DND-41 (cell line): Measurements from ENCODE around the gene CELSR1.

Source experiments
- ATAC-seq: fragments of 200-7000 bp; cut with Tn5 transposase; 3 replicates; pipeline ENCODE4 v1.9.1; 2021; ENCODE audit warnings: low read depth; ENCODE audit not compliant: insufficient read depth
- DNase-seq: peaks from one replicate; pipeline ENCODE4 v3.0.0-alpha.2; 2020
- H2AFZ ChIP-seq: 2 replicates; pipeline ENCODE4 v1.6.0; 2012; ENCODE audit warnings: low read depth, low read length
- H3K27ac ChIP-seq: 2 replicates; pipeline ENCODE4 v1.5.1; 2012; ENCODE audit warnings: low read length, inconsistent platforms
- H3K27me3 ChIP-seq: fragments of 200-600 bp; sonication (generic); 2 replicates; pipeline ENCODE4 v1.6.0; 2012; ENCODE audit warnings: low read length, mild to moderate bottlenecking, inconsistent platforms; ENCODE audit not compliant: insufficient read depth, poor library complexity
- H3K36me3 ChIP-seq: 2 replicates; pipeline ENCODE4 v1.5.1; 2012; ENCODE audit warnings: low read length, inconsistent platforms; ENCODE audit not compliant: insufficient read depth
- H3K4me1 ChIP-seq: 2 replicates; pipeline ENCODE4 v1.5.1; 2012; ENCODE audit warnings: mild to moderate bottlenecking, low read length; ENCODE audit not compliant: insufficient read depth
- H3K4me2 ChIP-seq: 2 replicates; pipeline ENCODE4 v1.6.0; 2012; ENCODE audit warnings: mild to moderate bottlenecking, moderate library complexity, low read length, inconsistent platforms; ENCODE audit not compliant: insufficient read depth
- H3K4me3 ChIP-seq, 2 experiments: fragments of 200-600 bp in 1 of 2; shearing (Covaris generic) in 1 of 2; 2 replicates each; pipeline ENCODE4 v1.5.1; 2012 to 2016; ENCODE audit warnings: inconsistent platforms in 2 of 2, low read length in 2 of 2, mild to moderate bottlenecking in 2 of 2, low read depth in 1 of 2, moderate library complexity in 1 of 2
- H3K79me2 ChIP-seq: 2 replicates; pipeline ENCODE4 v1.6.0; 2012; ENCODE audit warnings: low read length, inconsistent platforms; ENCODE audit not compliant: insufficient read depth
- H3K9ac ChIP-seq: 2 replicates; pipeline ENCODE4 v1.6.0; 2012; ENCODE audit warnings: low read depth, mild to moderate bottlenecking, inconsistent platforms, low read length, moderate library complexity
- H3K9me3 ChIP-seq: 2 replicates; pipeline ENCODE4 v1.5.1; 2012; ENCODE audit warnings: low read length, moderate library complexity, mild to moderate bottlenecking, inconsistent platforms; ENCODE audit not compliant: insufficient read depth, severe bottlenecking
- H4K20me1 ChIP-seq: 2 replicates; pipeline ENCODE4 v1.6.0; 2012; ENCODE audit warnings: low read length; ENCODE audit not compliant: insufficient read depth
- EZH2 ChIP-seq: IDR thresholded peaks from 3 replicates; pipeline ENCODE4 v1.6.1; 2012; ENCODE audit warnings: borderline replicate concordance, low read depth, mild to moderate bottlenecking, moderate library complexity, low read length, inconsistent platforms; ENCODE audit not compliant: severe bottlenecking
- TF ChIP-seq, protein P1 (sequence below): IDR thresholded peaks from 2 replicates; pipeline ENCODE4 v1.5.1; 2012; ENCODE audit warnings: borderline replicate concordance, low read length, moderate library complexity, mild to moderate bottlenecking; ENCODE audit not compliant: poor library complexity, severe bottlenecking; ENCODE audit errors: extremely low read depth

CELSR1 gene

DNA sequence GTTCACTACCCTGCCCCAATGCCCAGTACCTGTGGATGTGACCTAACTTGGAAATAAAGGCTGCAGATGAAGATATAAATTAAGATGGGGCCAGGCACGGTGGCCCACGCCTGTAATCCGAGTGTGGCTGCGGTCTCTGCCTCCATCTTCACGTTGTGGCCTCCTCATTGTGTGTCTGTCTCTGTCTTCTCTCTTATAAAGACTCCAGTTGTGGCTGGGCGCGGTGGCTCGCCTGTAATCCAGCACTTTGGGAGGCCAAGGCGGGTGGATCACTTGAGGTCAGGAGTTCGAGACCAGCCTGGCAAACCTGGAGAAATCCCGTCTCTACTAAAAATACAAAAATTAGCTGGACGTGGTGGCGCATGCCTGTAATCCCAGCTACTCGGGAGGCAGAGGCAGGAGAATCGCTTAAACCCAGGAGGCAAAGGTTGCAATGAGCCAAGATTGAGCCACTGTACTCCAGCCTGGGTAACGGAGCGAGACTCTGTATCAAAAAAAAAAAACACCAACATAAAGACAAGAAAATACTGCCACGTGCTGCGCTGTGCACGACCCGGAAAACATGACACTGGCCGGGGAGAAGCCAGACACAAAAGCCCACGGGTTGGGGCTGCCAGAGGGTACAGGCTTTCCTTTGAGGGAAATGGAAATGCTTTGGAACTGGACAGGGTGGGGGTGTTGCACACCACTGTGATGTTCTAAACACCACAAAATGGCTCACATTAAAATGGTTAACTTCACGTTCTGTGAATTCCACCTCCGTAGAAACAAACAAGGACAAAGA lies 18.7 kb downstream of the CELSR1 start:
- DNase-seq (no peak), ATAC-seq (no peak)

DNA sequence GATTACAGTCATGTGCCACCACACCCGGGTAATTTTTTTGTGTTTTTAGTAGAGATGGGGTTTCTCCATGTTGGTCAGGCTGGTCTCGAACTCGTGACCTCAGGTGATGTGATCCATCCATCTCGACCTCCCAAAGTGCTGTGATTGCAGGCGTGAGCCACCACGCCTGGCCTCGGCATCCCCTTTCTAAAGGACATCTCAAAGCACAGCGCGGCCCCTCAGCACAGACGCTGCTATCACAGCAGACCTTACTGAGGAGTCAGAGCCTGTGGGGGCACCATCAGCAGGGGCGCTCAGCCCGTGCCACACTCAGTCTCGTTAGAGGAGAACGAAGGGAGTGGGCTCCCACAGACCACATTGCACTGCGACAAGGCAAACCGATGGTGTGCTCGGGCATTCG lies 19.4 kb downstream of the CELSR1 start:
- no peak overlapping the region for H3K4me3 ChIP-seq
- H4K20me1 ChIP-seq: no peaks in the 10 kb centered on the region
- no peak overlapping the region for H3K4me2 ChIP-seq
- H3K9ac ChIP-seq: no peak overlapping the region
- TF ChIP-seq, protein P1, sequence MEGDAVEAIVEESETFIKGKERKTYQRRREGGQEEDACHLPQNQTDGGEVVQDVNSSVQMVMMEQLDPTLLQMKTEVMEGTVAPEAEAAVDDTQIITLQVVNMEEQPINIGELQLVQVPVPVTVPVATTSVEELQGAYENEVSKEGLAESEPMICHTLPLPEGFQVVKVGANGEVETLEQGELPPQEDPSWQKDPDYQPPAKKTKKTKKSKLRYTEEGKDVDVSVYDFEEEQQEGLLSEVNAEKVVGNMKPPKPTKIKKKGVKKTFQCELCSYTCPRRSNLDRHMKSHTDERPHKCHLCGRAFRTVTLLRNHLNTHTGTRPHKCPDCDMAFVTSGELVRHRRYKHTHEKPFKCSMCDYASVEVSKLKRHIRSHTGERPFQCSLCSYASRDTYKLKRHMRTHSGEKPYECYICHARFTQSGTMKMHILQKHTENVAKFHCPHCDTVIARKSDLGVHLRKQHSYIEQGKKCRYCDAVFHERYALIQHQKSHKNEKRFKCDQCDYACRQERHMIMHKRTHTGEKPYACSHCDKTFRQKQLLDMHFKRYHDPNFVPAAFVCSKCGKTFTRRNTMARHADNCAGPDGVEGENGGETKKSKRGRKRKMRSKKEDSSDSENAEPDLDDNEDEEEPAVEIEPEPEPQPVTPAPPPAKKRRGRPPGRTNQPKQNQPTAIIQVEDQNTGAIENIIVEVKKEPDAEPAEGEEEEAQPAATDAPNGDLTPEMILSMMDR: no peak
- no peak for TF ChIP-seq EZH2
- no peaks in the 10 kb centered on the region for H3K36me3 ChIP-seq
- no peaks in the 10 kb centered on the region for H3K4me1 ChIP-seq
- H3K9me3 ChIP-seq: no peaks in the 10 kb centered on the region
- H3K27ac ChIP-seq: no peak overlapping the region
- H3K79me2 ChIP-seq: no peaks in the 10 kb centered on the region
- no peaks in the 10 kb centered on the region for H3K27me3 ChIP-seq
- H2AFZ ChIP-seq: no peak overlapping the region
- no peak for DNase-seq
- ATAC-seq: no peak

More for the DNA sequence above, 18.7 kb downstream of the CELSR1 start:
- Histone ChIP-seq H3K27me3 (no peaks in the 10 kb centered on the region), H2AFZ (no peak overlapping the region), H3K9me3 (no peaks in the 10 kb centered on the region), H3K4me3 (no peak overlapping the region), H3K79me2 (no peaks in the 10 kb centered on the region), H3K9ac (no peak overlapping the region), H4K20me1 (no peaks in the 10 kb centered on the region), H3K4me1 (no peaks in the 10 kb centered on the region), H3K36me3 (no peaks in the 10 kb centered on the region), H3K4me2 (no peak overlapping the region), H3K27ac (no peak overlapping the region)
- TF ChIP-seq, protein P1: no peak
- no peak for TF ChIP-seq EZH2

DNA sequence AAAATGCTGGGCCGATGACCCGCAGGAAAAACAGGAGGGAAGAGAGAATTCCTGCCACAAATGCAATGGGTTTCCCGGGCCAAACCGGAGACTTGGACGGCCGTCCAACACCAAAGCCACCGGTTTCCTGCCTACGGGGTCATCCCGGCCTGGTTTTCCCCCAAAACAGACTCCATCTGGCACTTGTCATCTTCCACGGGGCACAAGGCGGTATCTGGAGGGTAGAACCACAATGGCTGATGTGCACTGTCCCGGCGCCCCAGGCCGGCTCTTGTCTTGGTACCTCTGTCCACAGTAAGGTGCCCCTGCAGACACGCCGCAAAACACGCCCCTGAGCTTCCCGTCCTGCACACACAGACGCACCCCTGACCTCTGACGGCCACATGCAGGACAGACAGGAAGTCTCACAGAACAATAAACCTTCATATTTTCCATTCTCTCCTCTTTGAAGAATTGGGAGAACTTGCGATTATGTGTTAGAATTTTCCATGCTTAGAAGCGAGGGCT lies 20.1 kb downstream of the CELSR1 start:
- no peaks in the 10 kb centered on the region for H3K36me3 ChIP-seq
- H2AFZ ChIP-seq: no peak overlapping the region
- no peaks in the 10 kb centered on the region for H3K4me1 ChIP-seq
- no peak overlapping the region for H3K4me3 ChIP-seq
- H3K9me3 ChIP-seq: no peaks in the 10 kb centered on the region
- TF ChIP-seq, protein P1: no peak
- TF ChIP-seq EZH2: no peak
- H4K20me1 ChIP-seq: no peaks in the 10 kb centered on the region
- no peaks in the 10 kb centered on the region for H3K79me2 ChIP-seq
- no peak for DNase-seq
- no peak overlapping the region for H3K27ac ChIP-seq
- no peak overlapping the region for H3K9ac ChIP-seq
- H3K27me3 ChIP-seq: no peaks in the 10 kb centered on the region
- no peak overlapping the region for H3K4me2 ChIP-seq
- no peak for ATAC-seq
